GM19193 (cell line): ENCODE measurements around the gene CD160.

Experiments
- POLR2A ChIP-seq: IDR thresholded peaks from 4 replicates; pipeline ENCODE4 v1.6.1; 2011; ENCODE audit not compliant: insufficient read depth, insufficient read length; ENCODE audit errors: extremely low read depth

The CD160 gene

DNA sequence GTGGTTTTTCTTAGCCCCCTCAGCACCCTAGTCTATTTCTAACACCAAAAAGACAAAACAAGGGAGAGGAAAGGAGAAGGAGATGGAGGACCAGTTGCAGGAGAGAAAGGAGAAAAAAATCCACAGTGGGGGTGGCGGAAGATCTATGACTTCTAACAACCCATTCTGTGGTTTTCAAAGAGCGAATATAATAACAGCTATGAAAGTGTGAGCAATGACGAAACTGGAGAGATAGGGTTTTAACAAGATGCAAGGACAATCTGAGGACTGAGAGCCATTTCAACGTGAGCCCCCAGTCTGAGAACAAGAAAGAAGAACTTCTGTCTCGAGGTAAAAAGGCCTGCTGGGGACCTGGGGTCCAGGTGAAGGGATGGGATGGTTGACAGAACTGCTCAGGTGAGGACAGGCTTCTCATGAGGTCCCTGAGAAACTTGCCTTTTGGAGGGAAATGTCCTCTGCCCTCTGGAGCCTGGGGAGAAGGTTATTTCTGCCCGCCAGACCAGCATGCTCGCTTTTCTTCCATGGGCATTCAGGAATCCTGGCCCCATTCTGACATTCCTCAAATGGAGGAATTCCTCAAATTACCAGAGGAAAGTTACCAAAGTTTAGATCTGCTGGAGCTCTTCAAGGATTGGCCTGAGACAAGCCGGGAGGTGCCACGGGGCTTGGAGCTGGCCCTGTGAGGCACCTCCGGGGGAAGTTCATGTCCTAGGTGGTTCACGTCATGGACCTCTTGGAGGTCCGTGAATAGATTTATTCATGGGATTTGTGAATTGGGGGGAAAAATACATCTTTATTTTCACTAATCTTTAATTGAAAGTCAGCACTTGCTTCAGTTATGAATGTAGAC lies at the start of gene CD160:
Gene CD160 (plus strand): TSS at position 270 of the 850 bp plus-strand sequence. CDS start 8,829 bp downstream, outside the sequence.
- no peak for TF ChIP-seq POLR2A

GRCh38 chr1:145688328-145688727 lies 31.0 kb upstream of the CD160 start:
- no peak for TF ChIP-seq POLR2A

GRCh38 chr1:145688924-145689323 lies 30.4 kb upstream of the CD160 start:
- TF ChIP-seq POLR2A, result no peak

- TF ChIP-seq POLR2A, result no peak
These were observed 29.4 kb upstream of the CD160 start for GRCh38 chr1:145689922-145690321.

DNA sequence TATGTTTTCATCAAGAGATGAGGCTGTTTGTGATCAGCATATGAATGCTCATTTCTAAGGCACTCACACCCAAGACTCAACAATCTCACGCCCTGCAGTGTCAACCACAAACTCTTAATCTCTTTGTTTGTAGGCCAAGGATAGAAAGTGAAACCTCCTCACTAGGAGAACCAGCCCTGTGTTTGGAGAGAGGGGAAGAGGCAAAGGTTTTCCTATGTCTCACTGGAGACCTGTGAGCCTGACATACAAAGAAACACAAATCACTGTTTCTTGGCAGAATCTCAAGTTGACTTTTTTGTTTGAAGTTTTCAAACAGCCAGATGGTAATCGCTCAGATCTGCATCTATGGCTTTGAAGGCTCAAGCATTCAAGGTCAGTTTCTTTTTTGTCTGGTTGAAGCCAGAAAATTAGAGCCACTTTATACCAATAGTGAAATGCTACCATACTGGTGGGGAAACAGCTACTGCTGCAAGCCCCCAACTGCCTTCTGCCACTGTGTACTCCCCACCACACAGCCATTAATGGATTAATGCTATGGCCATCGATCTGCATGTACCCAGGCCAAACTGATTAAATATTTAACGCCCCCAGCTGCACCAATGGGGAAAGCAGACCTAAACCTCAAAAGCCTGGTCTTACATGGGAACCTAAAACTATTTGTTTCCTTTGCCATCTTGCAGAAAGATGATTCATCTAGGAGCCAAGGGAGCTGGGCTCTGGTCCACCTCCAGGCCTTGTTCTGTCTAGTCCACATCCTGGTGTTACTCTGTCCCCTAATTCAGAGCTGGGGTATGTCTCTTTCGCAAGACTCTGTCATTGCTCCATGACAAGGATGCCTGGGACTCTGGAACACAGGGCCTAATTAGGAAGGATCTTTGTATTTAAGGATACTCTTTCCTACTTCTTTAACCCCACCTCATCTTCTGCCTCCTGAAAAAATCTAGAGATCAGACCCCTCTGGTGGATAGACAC lies 28.4 kb upstream of the CD160 start:
- TF ChIP-seq POLR2A, result no peak

DNA sequence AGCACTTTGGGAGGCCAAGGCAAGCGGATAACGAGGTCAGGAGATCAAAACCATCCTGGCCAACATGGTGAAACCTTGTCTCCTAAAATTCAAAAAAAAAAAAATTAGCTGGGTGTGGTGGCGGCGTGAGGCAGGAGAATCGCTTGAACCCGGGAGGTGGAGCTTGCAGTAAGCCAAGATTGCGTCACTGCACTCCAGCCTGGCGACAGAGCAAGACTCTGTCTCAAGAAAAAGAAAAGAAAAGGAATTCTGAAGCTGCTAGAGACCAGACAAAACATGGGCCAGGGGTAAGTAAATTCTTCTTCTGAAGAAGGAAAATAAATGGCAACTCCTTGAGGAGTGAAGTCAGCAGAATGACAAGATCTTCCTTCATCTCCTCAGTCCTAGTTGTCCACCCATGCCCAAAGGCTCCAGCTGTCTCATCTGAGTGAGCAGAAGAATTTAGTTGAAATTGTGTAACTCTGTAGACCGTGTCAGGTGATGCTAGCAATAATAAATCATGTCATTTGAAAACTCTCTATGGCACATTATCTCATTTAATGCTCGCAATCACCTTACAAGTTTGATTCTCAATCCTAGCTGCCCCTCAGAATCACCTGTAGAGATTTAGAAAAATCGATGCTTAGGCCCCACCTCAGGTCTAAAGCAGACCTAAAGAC lies 26.4 kb upstream of the CD160 start:
- no peak for TF ChIP-seq POLR2A

GRCh38 chr1:145695821-145696629 lies 23.3 kb upstream of the CD160 start:
- no peak for TF ChIP-seq POLR2A

DNA sequence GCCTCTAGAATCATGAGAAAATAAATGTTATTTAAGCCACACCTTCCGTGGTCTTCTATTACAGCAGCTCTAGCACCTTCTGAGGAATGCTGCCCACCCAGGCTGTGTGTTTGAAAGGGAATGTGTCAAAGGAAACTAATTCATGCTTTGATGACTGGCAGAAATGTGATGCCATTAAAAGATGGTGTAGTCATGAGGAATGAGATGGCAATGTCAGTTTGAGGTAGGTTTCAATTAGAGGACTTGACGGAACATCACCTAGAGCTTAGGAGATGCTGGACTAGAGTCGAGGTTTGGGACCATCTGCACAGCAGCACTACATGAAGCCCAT lies 22.7 kb upstream of the CD160 start:
- TF ChIP-seq POLR2A, result no peak

DNA sequence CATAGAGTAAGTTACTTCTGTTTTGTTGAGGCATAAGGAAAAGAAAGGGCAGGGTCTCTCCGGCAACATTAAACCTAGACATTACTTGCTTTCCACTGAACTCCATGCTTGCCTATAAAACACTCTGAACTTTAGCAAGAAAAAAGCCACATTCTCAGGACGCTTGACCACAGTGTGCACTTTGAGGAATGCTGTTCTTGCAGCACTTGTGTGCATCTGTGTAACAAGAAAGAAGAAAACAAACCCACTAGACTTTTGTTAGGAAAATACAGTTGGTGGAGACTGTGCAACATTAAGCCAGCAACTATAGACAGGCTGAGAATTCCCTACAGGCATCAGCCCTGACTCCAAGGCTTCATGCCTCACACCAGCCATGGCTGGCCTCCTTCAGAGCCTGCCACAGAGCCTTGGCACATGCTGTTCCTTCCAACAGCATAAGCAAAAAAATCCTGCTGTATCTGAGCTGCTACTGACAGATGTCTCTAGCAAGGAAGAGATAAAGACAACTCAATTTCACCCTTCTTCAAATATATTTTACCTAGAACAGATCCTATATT lies 17.9 kb upstream of the CD160 start:
- no peak for TF ChIP-seq POLR2A

DNA sequence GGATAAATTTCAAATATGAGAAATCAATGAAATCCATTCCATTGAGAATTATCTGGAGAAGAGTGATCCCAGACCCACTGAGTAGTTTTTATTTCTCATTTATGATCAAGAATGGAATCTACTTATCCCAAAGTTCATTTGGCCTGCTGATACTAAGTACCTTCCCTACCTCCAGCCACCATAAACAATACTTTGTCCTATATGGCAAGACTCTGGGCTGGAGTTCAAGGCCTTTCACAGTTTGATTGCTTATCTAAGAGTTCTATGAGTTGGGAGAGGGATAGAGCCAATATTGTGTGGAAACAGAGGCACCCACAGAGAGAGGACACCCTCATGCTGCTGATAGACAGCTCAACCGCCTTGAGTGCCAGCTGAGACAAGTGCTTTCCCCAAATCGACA lies 17.2 kb upstream of the CD160 start:
- no peak for TF ChIP-seq POLR2A

DNA sequence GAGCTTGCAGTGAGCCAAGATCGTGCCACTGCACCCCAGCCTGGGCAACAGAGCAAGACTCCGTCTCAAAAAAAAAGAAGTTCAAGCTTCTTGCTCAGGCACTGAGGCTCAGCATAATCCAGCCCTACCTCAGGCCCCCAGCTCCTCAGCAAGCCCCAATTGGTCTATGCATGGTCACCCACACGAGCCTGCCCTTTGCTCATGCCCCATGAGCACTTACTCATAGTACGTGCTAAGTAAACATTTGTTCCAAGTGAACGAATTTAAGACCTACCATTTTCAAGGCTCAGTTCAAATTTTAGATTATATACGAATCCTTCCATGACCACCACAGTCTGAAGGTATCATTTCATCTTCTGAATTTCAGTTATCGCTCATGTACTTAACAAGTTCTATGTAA lies 16.5 kb upstream of the CD160 start:
- TF ChIP-seq POLR2A, result no peak

GRCh38 chr1:145705622-145706021 lies 13.7 kb upstream of the CD160 start:
- TF ChIP-seq POLR2A, result no peak

- TF ChIP-seq POLR2A, result no peak
These were observed 13.1 kb upstream of the CD160 start for GRCh38 chr1:145706086-145706664.
